HG03064 (cell line): ENCODE data around the gene GRIN3B.

Source experiments
- ATAC-seq: cut with Tn5 transposase; IDR thresholded peaks from one replicate; pipeline ENCODE4 v1.9.1; 2021; ENCODE audit warnings: low read depth; ENCODE audit not compliant: unreplicated experiment

The GRIN3B gene

DNA sequence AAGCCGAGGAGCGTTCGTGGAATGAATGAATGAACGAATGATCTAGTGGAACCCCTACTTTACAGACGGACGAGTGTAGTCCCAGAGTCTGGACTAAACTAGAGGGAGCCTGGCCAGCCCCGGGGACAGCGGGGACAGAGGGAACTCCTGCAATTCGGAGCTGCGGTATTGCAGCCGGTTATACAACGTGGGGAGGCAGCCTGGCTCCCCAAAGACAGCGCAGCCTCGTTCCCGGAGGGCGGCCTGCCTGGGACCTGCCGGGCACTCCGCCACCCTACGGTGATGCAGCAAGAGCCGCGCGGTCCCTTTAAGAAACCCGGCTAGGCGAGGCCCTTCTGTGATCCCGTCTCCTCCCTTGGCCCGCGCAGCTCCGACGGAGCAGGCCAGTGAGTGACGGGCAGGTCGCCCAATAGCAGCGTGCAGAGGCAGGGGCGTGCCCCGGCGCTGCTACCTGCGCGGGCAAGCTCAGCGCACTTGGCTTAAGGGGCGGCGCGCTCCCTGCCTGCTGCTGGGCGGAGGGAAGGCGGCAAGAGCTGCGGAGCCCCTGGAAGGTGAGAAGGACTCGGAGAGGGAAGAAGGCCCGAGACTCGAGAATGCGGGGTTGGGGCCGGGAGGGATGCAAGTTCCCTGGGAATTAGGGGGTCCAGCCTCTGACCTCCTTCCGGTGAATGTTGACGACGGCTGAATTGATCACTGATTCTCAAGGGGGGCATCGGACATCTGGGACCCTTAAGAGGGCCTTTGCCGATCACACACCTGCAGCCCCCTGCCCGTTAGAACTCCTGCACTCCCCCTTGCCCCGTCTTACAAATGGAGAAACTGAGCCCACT, 39.6 kb downstream of the GRIN3B start, which contains the start of gene ABCA7:
Gene ABCA7, plus strand, starts transcription at position 462 of the 830 bp plus-strand sequence. CDS start 1,255 bp downstream, outside the sequence.
- ATAC-seq: peak; percentile 46

DNA sequence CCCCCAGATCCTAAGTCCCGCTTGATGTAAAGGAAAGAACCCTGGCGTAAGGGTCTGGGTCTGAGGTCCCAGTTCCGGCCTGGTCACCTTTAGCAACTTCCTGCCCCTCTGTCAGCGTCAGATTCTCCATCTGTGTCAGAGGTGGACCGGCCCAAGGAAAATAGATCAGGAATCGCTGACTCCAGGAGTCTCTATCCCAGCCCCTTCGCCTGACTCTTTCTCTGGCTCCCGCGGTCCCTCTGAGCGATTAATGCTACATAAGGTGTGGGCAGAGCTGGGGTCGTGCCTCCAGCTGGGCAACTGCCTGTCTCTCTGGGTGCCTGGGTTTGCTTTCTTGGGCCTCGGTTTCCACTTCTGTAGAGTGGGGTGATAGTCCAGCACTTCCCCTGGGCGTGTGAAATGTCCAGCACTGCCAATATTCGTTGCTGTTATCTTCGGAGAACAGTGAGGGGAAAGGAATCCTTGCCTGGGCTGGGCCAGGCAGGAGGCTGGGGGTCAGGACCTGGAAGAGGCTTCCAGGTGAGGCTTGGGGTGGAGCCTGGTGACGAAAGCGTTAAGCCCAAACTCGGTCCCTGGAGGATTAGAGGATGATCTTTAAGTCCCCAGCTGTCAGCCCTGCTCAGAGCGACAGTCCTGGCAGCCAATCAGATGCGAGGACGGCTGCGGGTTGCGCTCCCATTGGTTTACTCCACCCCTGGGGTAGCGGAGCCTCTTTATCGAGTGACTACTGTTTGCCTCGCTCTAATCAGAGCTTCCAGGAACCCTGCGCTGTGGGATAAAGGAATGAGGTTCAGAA, 40.5 kb downstream of the GRIN3B start:
- no peak for ATAC-seq

DNA sequence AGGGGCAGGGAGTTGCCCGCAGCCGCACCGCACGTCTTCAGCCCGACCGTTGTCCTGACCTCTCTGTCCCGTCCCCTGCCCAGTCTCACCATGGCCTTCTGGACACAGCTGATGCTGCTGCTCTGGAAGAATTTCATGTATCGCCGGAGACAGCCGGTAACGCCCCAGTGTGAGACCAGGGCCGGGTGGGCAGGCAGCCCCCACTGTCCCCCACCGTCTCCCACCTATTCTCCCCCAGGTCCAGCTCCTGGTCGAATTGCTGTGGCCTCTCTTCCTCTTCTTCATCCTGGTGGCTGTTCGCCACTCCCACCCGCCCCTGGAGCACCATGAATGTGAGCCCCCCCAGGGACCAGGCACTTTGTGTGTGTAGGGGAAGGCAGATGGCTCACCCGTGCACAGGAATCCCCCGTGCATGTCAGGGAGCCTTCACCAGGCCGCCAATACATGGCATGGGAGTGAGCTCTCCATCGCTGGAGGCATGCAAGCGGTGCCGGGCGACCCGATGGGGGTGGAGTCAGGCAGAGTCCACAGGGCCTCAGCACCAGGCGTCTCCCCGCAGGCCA, 41.1 kb downstream of the GRIN3B start:
- no peak for ATAC-seq

DNA sequence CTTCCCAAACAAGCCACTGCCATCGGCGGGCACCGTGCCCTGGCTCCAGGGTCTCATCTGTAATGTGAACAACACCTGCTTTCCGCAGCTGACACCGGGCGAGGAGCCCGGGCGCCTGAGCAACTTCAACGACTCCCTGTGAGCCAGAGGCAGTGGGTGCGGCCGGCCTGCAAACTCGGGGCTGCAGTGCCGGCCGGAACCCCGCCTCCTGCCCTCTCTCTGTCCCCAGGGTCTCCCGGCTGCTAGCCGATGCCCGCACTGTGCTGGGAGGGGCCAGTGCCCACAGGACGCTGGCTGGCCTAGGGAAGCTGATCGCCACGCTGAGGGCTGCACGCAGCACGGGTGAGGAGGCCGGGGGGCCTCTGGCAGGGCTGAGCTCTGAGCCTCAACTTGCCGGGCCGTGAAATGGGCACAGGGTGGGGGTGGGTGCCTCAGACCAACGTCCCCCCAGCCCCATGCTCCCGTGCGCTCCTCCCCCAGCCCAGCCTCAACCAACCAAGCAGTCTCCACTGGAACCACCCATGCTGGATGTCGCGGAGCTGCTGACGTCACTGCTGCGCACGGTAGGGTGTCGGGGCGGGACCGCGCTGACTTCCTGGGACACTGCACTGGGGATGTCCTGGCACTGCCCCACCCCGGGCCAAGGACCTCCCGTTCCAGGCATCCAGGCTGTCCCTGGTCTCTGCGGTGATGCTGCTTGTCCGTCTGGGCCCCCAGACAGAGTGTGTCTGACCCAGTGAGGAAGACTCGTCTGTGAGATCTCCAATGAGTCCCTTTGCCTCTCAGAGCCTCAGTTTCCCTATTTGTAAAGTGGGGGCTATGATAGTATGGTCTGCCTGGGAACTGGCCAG, 41.8 kb downstream of the GRIN3B start:
- ATAC-seq: no peak

DNA sequence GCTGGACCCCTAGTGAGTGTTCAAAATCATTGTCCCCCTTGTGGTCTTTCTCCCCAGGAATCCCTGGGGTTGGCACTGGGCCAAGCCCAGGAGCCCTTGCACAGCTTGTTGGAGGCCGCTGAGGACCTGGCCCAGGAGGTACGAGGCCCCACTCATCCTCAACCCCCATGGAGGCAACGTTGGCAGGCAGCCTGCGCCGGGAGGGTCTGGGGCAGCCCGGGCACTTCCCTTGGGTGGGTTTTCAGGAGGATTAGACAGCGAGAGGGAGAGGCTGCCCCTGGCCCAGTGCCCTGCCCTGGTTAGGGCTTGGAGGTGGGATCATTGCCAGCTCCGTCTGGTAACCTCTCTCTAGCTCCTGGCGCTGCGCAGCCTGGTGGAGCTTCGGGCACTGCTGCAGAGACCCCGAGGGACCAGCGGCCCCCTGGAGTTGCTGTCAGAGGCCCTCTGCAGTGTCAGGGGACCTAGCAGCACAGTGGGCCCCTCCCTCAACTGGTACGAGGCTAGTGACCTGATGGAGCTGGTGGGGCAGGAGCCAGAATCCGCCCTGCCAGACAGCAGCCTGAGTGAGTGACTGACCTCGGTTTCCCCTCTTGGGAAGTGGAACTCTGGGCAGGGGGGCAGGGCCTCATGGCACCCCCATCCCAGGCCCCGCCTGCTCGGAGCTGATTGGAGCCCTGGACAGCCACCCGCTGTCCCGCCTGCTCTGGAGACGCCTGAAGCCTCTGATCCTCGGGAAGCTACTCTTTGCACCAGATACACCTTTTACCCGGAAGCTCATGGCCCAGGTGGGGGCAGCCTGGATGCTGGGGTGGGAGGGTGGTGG, 42.7 kb downstream of the GRIN3B start:
- ATAC-seq: no peak

DNA sequence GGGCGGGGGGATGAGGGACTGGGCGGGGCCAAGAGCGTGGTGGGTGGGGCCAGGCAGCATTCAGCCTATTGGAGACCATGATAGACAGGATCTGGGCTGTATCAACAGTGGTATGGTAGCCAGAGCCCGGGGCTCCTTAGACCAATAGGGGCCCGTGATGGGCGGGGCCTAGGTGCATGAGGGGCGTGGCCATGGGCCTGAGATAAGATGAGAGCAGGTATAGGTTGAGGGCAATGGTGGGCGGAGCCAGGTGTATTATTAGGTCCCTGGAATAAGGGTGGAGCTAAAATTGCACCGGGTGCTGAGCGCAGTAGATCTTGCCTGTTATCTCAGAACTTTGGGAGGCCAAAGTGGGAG, 45.0 kb downstream of the GRIN3B start:
- no peak for ATAC-seq

DNA sequence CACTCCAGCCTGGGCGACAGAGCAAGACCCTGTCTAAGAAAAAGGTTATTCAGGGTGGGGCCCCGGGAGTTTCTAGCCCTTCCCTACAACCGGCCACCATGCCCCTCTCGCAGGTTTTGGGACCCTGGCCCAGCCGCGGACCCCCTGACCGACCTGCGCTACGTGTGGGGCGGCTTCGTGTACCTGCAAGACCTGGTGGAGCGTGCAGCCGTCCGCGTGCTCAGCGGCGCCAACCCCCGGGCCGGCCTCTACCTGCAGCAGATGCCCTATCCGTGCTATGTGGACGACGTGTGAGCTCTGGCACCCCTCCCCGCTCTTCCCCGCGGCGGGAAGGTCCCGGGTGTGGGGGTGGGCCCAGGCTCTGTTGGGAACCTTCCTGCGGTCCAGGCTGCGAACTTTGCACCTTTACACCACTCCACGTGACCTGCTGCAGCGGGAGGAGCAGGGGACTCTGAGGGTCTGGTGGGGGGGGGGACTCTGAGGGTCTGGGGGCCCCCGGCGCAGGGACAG, 46.0 kb downstream of the GRIN3B start:
- no peak for ATAC-seq

DNA sequence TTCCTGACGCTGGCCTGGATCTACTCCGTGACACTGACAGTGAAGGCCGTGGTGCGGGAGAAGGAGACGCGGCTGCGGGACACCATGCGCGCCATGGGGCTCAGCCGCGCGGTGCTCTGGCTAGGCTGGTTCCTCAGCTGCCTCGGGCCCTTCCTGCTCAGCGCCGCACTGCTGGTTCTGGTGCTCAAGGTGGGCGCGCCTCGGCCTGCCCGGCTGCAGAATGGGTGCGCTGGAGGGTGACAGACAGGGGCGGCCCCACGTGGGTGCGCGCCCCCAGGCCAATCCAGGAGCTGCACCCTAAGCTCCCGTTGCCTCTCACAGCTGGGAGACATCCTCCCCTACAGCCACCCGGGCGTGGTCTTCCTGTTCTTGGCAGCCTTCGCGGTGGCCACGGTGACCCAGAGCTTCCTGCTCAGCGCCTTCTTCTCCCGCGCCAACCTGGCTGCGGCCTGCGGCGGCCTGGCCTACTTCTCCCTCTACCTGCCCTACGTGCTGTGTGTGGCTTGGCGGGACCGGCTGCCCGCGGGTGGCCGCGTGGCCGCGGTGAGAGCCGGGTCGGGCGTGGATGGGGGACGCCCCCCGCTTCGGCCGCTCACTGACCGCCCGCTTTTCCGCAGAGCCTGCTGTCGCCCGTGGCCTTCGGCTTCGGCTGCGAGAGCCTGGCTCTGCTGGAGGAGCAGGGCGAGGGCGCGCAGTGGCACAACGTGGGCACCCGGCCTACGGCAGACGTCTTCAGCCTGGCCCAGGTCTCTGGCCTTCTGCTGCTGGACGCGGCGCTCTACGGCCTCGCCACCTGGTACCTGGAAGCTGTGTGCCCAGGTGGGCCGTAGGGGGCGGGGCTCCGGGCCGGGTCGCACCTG, 46.8 kb downstream of the GRIN3B start:
- ATAC-seq: no peak

DNA sequence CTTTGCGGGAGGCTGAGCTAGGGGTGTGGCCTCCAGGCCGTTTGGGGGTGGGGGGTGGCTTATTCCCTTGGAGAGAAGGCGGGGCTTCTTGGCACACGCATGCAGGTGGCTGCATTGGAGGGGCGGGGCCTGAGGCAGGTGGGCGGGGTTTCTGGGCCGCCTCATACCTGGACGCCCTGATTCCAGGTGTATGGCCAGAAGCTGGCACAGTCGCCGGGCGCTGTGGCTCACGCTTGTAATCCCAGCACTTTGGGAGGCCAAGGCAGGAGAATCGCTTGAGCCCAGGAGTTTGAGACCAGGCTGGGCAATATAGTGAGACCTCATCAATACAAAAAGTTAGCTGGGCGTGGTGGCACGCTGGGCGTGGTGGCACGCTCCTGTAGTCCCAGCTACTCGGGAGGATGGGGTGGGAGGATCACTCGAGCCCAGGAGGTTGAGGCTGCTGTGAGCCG, 47.5 kb downstream of the GRIN3B start:
- no peak for ATAC-seq

DNA sequence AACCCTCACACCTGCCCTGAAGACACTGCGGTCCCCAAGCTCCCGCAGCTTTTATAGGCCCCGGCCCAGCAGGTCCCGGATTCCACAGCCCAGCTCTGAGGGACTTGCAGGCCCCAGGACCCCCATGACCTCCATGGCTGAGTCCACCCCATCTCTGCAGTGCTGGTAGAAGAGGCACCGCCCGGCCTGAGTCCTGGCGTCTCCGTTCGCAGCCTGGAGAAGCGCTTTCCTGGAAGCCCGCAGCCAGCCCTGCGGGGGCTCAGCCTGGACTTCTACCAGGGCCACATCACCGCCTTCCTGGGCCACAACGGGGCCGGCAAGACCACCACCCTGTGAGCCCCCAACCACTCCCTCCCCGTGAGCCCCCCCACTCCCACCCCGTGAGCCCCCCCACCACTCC, 48.9 kb downstream of the GRIN3B start:
- ATAC-seq: no peak

DNA sequence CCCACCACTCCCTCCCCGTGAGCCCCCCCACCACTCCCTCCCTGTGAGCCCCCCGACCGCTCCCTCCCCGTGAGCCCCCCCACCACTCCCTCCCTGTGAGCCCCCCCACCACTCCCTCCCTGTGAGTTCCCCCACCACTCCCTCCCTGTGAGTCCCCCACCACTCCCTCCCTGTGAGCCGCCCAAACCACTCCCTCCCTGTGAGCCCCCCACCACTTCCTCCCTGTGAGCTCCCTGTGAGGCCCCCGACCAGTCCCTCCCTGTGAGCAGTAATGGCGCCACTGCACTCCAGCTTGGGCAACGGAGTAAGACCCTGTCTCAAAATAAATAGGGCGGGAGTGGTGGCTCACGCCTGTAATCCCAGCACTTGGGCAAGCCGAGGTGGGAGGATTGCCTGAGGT, 49.6 kb downstream of the GRIN3B start:
- no peak for ATAC-seq

DNA sequence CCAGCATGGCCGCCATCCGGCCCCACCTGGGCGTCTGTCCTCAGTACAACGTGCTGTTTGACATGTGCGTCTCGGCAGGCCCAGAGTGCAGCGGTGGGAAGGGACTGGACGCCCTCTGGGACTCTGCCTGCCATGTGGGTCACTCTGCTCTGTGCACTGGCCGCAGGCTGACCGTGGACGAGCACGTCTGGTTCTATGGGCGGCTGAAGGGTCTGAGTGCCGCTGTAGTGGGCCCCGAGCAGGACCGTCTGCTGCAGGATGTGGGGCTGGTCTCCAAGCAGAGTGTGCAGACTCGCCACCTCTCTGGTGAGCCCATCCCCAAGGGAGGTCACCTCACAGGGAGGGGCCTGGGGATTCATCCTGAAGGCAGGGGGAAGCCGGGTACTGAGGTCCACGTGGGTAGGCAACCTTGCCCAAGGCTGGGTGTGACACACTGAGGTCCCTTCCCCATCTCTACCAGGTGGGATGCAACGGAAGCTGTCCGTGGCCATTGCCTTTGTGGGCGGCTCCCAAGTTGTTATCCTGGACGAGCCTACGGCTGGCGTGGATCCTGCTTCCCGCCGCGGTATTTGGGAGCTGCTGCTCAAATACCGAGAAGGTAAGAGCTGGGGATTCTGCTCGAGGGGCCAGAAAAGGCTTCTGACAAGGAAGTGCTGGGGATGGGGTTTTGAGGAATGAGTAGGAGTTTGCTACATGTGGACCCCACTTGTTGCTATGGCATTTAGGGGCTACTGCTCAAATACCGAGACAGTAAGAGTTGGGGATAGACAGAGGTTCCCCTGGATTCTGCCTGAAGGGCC, 51.0 kb downstream of the GRIN3B start:
- ATAC-seq: no peak

DNA sequence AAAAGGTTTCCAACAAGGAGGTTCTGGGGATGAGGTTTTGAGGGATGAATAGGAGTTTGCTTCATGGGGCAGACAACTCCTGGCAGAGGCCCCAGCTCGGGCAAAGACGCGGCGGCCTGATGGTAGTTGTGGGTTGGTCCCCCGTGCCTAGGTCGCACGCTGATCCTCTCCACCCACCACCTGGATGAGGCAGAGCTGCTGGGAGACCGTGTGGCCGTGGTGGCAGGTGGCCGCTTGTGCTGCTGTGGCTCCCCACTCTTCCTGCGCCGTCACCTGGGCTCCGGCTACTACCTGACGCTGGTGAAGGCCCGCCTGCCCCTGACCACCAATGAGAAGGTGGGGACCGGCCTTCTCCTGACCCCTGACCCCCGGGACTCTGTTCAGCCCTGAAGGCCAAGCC, 51.6 kb downstream of the GRIN3B start:
- no peak for ATAC-seq

DNA sequence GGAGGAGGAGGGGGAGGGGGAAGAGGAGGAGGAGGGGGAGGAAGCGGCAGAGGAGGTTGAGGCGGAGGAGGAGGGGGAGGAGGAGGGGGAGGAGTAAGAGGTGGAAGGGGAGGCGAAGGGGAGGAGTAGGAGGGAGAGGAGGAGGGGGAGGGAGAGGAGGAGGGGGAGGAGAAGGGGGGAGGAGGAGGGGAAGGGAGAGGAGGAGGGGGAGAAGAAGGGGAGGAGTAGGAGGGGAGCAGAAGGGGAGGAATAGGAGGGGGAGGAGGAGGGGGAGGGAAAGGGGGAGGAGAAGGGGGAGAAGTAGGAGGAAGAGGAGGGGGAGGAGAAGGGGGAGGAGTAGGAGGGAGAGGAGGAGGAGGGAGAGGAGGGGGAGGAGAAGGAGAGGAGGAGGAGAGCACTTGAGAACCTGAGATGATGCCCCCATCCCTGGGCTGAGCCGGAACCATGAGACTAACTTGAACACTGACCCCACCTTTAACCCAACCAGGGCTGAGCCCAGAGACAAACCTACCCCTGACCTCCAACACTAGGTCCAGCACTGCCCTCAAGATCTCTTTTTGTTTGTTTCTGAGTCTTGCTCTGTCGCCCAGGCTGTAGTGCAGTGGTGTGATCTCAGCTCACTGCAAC, 52.2 kb downstream of the GRIN3B start:
- no peak for ATAC-seq

DNA sequence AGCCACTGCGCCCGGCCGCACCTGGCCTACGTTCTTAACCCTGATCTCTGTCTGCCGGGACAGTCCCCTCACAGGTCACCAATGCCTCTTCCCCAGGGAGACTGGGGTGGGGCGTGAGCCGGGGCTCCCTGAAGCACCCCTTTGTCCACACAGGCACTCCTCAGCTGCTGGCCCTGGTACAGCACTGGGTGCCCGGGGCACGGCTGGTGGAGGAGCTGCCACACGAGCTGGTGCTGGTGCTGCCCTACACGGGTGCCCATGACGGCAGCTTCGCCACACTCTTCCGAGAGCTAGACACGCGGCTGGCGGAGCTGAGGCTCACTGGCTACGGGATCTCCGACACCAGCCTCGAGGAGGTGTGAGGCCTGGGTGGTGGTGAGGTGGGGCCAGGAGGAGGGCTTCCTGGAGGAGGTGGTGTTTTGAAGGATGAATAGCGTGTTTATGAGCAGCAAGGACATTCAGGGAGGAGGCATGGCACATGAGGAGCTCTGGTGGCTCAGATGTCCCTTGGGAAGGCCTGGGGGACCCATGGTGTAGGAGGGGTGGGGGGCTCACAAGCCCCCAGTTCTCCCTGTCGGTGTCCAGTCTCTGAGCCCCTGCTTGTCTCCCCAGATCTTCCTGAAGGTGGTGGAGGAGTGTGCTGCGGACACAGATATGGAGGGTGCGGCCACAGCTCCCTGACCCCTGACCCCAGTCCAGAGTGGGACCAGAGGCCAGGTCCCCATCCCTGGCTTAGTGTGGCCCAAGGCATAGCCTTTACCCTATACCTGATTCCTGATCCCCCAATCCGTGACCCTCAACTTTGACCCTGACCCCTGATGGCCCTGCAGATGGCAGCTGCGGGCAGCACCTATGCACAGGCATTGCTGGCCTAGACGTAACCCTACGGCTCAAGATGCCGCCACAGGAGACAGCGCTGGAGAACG, 53.2 kb downstream of the GRIN3B start:
- ATAC-seq: no peak
